MM.1S (cell line): ENCODE results near the gene KLHL11.
"Not testable (repeated sequence)": the region's sequence is repeated elsewhere in the genome, so short reads cannot be mapped to it uniquely, and the experiment has no call there.

Source experiments
- DNase-seq: peaks from one replicate; pipeline ENCODE4 v3.0.0-alpha.2; 2015
- H2AFZ ChIP-seq: fragments of 300-600 bp; sonication (generic); 2 replicates; pipeline ENCODE4 v1.6.0; 2016; ENCODE audit warnings: antibody characterized with exemption, low read length
- H3F3A ChIP-seq: fragments of 300-600 bp; sonication (generic); 2 replicates; pipeline ENCODE4 v1.6.1; 2016; ENCODE audit warnings: mild to moderate bottlenecking, antibody characterized with exemption, low read length, moderate library complexity, mixed read lengths; ENCODE audit not compliant: insufficient read depth
- H3K27ac ChIP-seq: fragments of 300-600 bp; sonication (generic); 2 replicates; pipeline ENCODE4 v1.5.1; 2016; ENCODE audit warnings: mild to moderate bottlenecking, low read length
- H3K27me3 ChIP-seq: fragments of 300-600 bp; sonication (generic); replicated peaks from 2 replicates; pipeline ENCODE4 v1.6.0; 2016; ENCODE audit warnings: low read length; ENCODE audit not compliant: insufficient read depth
- H3K36me3 ChIP-seq: fragments of 300-600 bp; sonication (generic); replicated peaks from 2 replicates; pipeline ENCODE4 v1.6.1; 2016; ENCODE audit warnings: mild to moderate bottlenecking, low read length, mixed read lengths; ENCODE audit not compliant: insufficient read depth
- H3K4me1 ChIP-seq: fragments of 300-600 bp; sonication (generic); 2 replicates; pipeline ENCODE4 v1.6.1; 2016; ENCODE audit warnings: low read length, mixed read lengths
- H3K4me2 ChIP-seq: fragments of 300-600 bp; sonication (generic); 2 replicates; pipeline ENCODE4 v1.6.0; 2016; ENCODE audit warnings: low read depth, low read length
- H3K4me3 ChIP-seq: fragments of 300-600 bp; sonication (generic); 2 replicates; pipeline ENCODE4 v1.5.1; 2016; ENCODE audit warnings: low read length, mixed read lengths
- H3K79me2 ChIP-seq: fragments of 300-600 bp; sonication (generic); 2 replicates; pipeline ENCODE4 v1.6.1; 2016; ENCODE audit warnings: mixed run types, low read length, mixed read lengths
- H3K9ac ChIP-seq: fragments of 300-600 bp; sonication (generic); 2 replicates; pipeline ENCODE4 v1.6.1; 2016; ENCODE audit warnings: low read length, mixed read lengths
- H3K9me2 ChIP-seq: fragments of 300-600 bp; sonication (generic); replicated peaks from 2 replicates; pipeline ENCODE4 v1.6.1; 2016; ENCODE audit warnings: mild to moderate bottlenecking, low read length, mixed read lengths; ENCODE audit not compliant: insufficient read depth
- H3K9me3 ChIP-seq: fragments of 300-600 bp; sonication (generic); replicated peaks from 2 replicates; pipeline ENCODE4 v1.6.1; 2016; ENCODE audit warnings: mild to moderate bottlenecking, low read length, mixed read lengths; ENCODE audit not compliant: insufficient read depth
- H4K20me1 ChIP-seq: fragments of 300-600 bp; sonication (generic); 2 replicates; pipeline ENCODE4 v1.6.1; 2016; ENCODE audit warnings: mild to moderate bottlenecking, low read length, moderate library complexity, mixed read lengths; ENCODE audit not compliant: insufficient read depth
- EZH2 ChIP-seq: fragments of 300-600 bp; sonication (generic); optimal IDR thresholded peaks from 2 replicates; pipeline ENCODE3; 2017; ENCODE audit warnings: low read depth, mild to moderate bottlenecking, antibody characterized with exemption, low read length, mixed read lengths
- EZH2phosphoT487 ChIP-seq: fragments of 300-600 bp; sonication (generic); IDR thresholded peaks from 2 replicates; pipeline ENCODE4 v1.6.1; 2018; ENCODE audit warnings: antibody characterized with exemption, low read length
- TF ChIP-seq, protein P1 (sequence below): fragments of 300-600 bp; sonication (generic); IDR thresholded peaks from 2 replicates; pipeline ENCODE4 v1.5.1; 2016; ENCODE audit warnings: antibody characterized with exemption, low read length, mixed read lengths

The KLHL11 gene

DNA sequence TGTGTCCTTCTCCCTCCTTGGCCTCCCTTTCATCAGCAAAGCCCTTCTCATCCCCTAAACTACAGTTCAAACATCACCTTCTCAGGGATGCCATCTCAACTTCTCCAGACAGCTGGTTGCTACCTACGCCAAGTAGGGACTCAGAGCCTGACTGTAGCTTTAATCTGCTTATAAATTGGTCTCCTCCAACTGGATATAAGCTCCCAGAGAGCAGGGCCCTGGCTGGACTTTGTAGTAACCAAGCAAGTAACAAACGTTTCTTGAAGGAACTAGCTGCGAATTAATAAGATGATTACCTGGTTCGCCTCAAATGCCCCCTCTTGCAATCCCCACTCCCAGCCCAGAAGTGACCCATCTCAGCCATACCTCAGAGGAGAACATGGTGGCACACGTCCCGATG is 17.5 kb upstream of the KLHL11 start:
- TF ChIP-seq, protein P1, sequence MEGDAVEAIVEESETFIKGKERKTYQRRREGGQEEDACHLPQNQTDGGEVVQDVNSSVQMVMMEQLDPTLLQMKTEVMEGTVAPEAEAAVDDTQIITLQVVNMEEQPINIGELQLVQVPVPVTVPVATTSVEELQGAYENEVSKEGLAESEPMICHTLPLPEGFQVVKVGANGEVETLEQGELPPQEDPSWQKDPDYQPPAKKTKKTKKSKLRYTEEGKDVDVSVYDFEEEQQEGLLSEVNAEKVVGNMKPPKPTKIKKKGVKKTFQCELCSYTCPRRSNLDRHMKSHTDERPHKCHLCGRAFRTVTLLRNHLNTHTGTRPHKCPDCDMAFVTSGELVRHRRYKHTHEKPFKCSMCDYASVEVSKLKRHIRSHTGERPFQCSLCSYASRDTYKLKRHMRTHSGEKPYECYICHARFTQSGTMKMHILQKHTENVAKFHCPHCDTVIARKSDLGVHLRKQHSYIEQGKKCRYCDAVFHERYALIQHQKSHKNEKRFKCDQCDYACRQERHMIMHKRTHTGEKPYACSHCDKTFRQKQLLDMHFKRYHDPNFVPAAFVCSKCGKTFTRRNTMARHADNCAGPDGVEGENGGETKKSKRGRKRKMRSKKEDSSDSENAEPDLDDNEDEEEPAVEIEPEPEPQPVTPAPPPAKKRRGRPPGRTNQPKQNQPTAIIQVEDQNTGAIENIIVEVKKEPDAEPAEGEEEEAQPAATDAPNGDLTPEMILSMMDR = no peak
- TF ChIP-seq EZH2 = no peak
- TF ChIP-seq EZH2phosphoT487 = no peak
- no peak overlapping the region for H3K27ac ChIP-seq
- no peaks in the 10 kb centered on the region for H3K27me3 ChIP-seq
- DNase-seq = no peak
- H3K9me3 ChIP-seq = no peaks in the 10 kb centered on the region
- no peaks in the 10 kb centered on the region for H3F3A ChIP-seq
- H4K20me1 ChIP-seq = no peaks in the 10 kb centered on the region
- H3K9ac ChIP-seq = no peak overlapping the region
- no peaks in the 10 kb centered on the region for H3K79me2 ChIP-seq
- no peak overlapping the region for H3K4me3 ChIP-seq
- peaks cover 21% of the 10 kb centered on the region for H3K36me3 ChIP-seq
- no peaks in the 10 kb centered on the region for H3K4me1 ChIP-seq
- no peak overlapping the region for H3K4me2 ChIP-seq
- no peak overlapping the region for H2AFZ ChIP-seq
- H3K9me2 ChIP-seq = no peaks in the 10 kb centered on the region

GRCh38 chr17:41880130-41880529 is 14.9 kb upstream of the KLHL11 start:
- H3K4me2 ChIP-seq = no peak overlapping the region
- no peak for TF ChIP-seq EZH2
- no peak for TF ChIP-seq EZH2phosphoT487
- TF ChIP-seq, protein P1 = no peak
- H3K9me2 ChIP-seq = no peaks in the 10 kb centered on the region
- no peaks in the 10 kb centered on the region for H3K79me2 ChIP-seq
- no peaks in the 10 kb centered on the region for H3K9me3 ChIP-seq
- DNase-seq = no peak
- H3K27me3 ChIP-seq = no peaks in the 10 kb centered on the region
- peaks cover 10% of the 10 kb centered on the region; the same call in 1 of the 2 replicates for H3K36me3 ChIP-seq
- H3K27ac ChIP-seq = no peak overlapping the region
- no peak overlapping the region for H2AFZ ChIP-seq
- no peak overlapping the region for H3K4me3 ChIP-seq
- H3F3A ChIP-seq = no peaks in the 10 kb centered on the region
- H4K20me1 ChIP-seq = no peaks in the 10 kb centered on the region
- no peaks in the 10 kb centered on the region for H3K4me1 ChIP-seq
- H3K9ac ChIP-seq = no peak overlapping the region

- H4K20me1 ChIP-seq, H3K79me2 ChIP-seq, H3K27ac ChIP-seq, H3K36me3 ChIP-seq, H3K9me2 ChIP-seq, H3F3A ChIP-seq, H3K27me3 ChIP-seq, H3K4me1 ChIP-seq, H3K4me3 ChIP-seq, DNase-seq, H2AFZ ChIP-seq, H3K9me3 ChIP-seq, H3K4me2 ChIP-seq, H3K9ac ChIP-seq: not testable (repeated sequence)
Observed at GRCh38 chr17:41874293-41874670, 9.1 kb upstream of the KLHL11 start.

DNA sequence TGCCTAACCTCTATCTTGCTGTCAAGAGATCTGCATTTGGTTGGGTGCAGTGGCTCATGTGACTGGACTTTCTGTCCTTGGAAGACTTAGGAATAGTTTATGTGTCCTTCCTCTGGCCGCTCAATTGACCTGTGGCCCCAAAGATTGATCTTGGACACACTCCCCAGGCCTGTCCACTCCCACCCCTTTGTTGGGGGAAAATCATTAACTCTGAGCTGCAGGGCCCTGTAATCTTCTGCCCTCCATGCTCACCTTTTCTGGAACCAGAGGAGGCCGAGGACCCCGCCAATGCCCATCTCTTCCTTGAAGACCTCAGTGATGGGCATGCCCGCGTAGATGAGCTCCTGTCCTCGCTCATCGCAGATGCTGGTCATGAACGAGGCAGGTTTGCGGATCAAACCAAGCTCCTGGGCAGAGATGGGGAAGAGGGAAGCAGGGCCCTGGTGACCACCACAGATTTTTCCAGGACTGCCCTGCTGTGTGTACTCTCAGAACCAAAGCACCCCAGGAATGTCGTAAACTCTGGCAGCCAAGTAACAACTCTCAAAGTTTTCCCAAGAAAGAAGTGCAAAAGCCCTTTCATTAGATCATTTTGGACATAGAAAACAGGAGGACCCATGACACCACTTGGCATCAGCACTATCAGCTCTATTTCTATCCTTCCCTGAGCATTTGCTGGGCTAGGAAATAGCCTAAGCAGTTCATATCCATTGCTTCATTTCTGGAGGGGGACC is 8.5 kb upstream of the KLHL11 start:
- TF ChIP-seq EZH2 (no peak), EZH2phosphoT487 (no peak)
- TF ChIP-seq, protein P1 = no peak
- Histone ChIP-seq H2AFZ (no peak overlapping the region), H3K9me2 (no peaks in the 10 kb centered on the region), H3K4me2 (no peak overlapping the region), H3K27ac (no peak overlapping the region), H3K79me2 (no peaks in the 10 kb centered on the region), H3K9ac (no peak overlapping the region), H3K4me1 (no peaks in the 10 kb centered on the region), H3K36me3 (peaks cover 8% of the 10 kb centered on the region; the same call in 1 of the 2 replicates), H3F3A (no peaks in the 10 kb centered on the region), H3K4me3 (no peak overlapping the region), H4K20me1 (no peaks in the 10 kb centered on the region), H3K9me3 (no peaks in the 10 kb centered on the region), H3K27me3 (no peaks in the 10 kb centered on the region)
- DNase-seq = no peak
